SK-N-SH (cell line): ENCODE data around the gene APC. TPM values are rescaled to one million over a fixed set of nuclear protein-coding genes. Genes with fewer than 3 reads are reported as not detected.
A peak's percentile ranks its signal among the peaks of the same experiment; 100 is the strongest.

Experiments used
- CTCF ChIA-PET: fragments of 300-600, 350-600 bp; formaldehyde crosslinking; extraction: SDS; loops from one replicate; lab custom pipeline; 2021; lab: Yijun Ruan, JAX
- POLR2A ChIA-PET: fragments of 350-600 bp; sonication (Branson Sonifier 250); formaldehyde crosslinking; extraction: SDS; loops from one replicate; lab custom pipeline; 2020; ENCODE audit warnings: antibody characterized with exemption, inconsistent platforms; lab: Yijun Ruan, JAX
- DNase-seq: peaks from one replicate; pipeline ENCODE4 v3.0.0; 2012
- H2AFZ ChIP-seq: fragments of 200-600 bp; sonication (generic); 2 replicates; pipeline ENCODE4 v1.8.1; 2016; ENCODE audit warnings: antibody characterized with exemption, mild to moderate bottlenecking, low read depth
- H3F3A ChIP-seq: fragments of 200-600 bp; sonication (generic); replicated peaks from 2 replicates; pipeline ENCODE3; 2016; ENCODE audit warnings: antibody characterized with exemption, mild to moderate bottlenecking; ENCODE audit not compliant: insufficient read depth
- H3K27ac ChIP-seq, 2 experiments: fragments of 200-500 bp in 1 of 2; fragments of 200-600 bp in 1 of 2; sonication (Bioruptor generic) in 1 of 2; sonication (generic), shearing (Covaris generic) in 1 of 2; 2 replicates each; pipeline versions ENCODE4 v1.5.1 to v1.6.1; 2014 to 2016; ENCODE audit warnings: low read depth in 2 of 2, inconsistent platforms in 1 of 2, low read length in 1 of 2, mild to moderate bottlenecking in 1 of 2, mixed read lengths in 1 of 2
- H3K27me3 ChIP-seq: fragments of 200-600 bp; sonication (generic), shearing (Covaris generic); 2 replicates; pipeline ENCODE4 v1.6.1; 2016; ENCODE audit warnings: mixed run types; ENCODE audit not compliant: insufficient read depth
- H3K36me3 ChIP-seq, 2 experiments: fragments of 200-500 bp in 1 of 2; fragments of 200-600 bp in 1 of 2; sonication (Bioruptor generic) in 1 of 2; sonication (generic) in 1 of 2; replicated peaks in 1 of 2; 2 replicates each; pipeline versions ENCODE3 to v1.5.1; 2014 to 2016; ENCODE audit warnings: low read length in 1 of 2, mild to moderate bottlenecking in 1 of 2; ENCODE audit not compliant: insufficient read depth in 2 of 2, control insufficient read depth in 1 of 2
- H3K4me1 ChIP-seq, 2 experiments: fragments of 200-500 bp in 1 of 2; fragments of 200-600 bp in 1 of 2; sonication (Bioruptor generic) in 1 of 2; sonication (generic), shearing (Covaris generic) in 1 of 2; 2 replicates each; pipeline versions ENCODE4 v1.5.1 to v1.6.1; 2014 to 2016; ENCODE audit warnings: low read depth in 1 of 2, low read length in 1 of 2, mixed run types in 1 of 2; ENCODE audit not compliant: insufficient read depth in 2 of 2, control insufficient read depth in 1 of 2
- H3K4me2 ChIP-seq: fragments of 200-600 bp; sonication (generic), shearing (Covaris generic); 2 replicates; pipeline ENCODE4 v1.6.1; 2017; ENCODE audit warnings: mixed run types
- H3K4me3 ChIP-seq, 2 experiments: fragments of 200-500 bp in 1 of 2; fragments of 200-600 bp in 1 of 2; sonication (Bioruptor generic) in 1 of 2; sonication (generic), shearing (Covaris generic) in 1 of 2; 2 replicates each; pipeline versions ENCODE4 v1.5.1 to v1.8.1; 2014 to 2016; ENCODE audit warnings: low read depth in 2 of 2, inconsistent platforms in 1 of 2, low read length in 1 of 2, mild to moderate bottlenecking in 1 of 2, mixed read lengths in 1 of 2, moderate library complexity in 1 of 2
- H3K79me2 ChIP-seq: fragments of 200-600 bp; sonication (generic); 2 replicates; pipeline ENCODE4 v1.8.1; 2017; ENCODE audit warnings: mild to moderate bottlenecking; ENCODE audit not compliant: insufficient read depth
- H3K9ac ChIP-seq: fragments of 200-600 bp; sonication (generic); 2 replicates; pipeline ENCODE4 v1.6.1; 2017; ENCODE audit warnings: mixed run types
- H3K9me2 ChIP-seq: fragments of 200-600 bp; sonication (generic); 2 replicates; pipeline ENCODE4 v1.6.1; 2017; ENCODE audit warnings: mixed run types
- H3K9me3 ChIP-seq: fragments of 200-600 bp; sonication (generic); 2 replicates; pipeline ENCODE4 v1.6.1; 2017; ENCODE audit warnings: mixed run types, mild to moderate bottlenecking, moderate library complexity
- H4K20me1 ChIP-seq: fragments of 200-600 bp; sonication (generic); 2 replicates; pipeline ENCODE4 v1.6.1; 2017; ENCODE audit warnings: mild to moderate bottlenecking, mixed run types; ENCODE audit not compliant: insufficient read depth
- CHD2 ChIP-seq: fragments of 150-350 bp; IDR thresholded peaks from 2 replicates; pipeline ENCODE4 v1.6.1; 2018; ENCODE audit warnings: low read length; ENCODE audit not compliant: partially characterized antibody
- CTCF ChIP-seq: fragments of 200-600 bp; sonication (generic); IDR thresholded peaks from 2 replicates; pipeline ENCODE4 v1.6.1; 2017; ENCODE audit warnings: antibody characterized with exemption, mild to moderate bottlenecking, moderate library complexity
- EP300 ChIP-seq, 2 experiments: IDR thresholded peaks; 2 replicates each; pipeline versions ENCODE4 v1.4.0 to v1.6.1; 2012; ENCODE audit warnings: borderline replicate concordance in 1 of 2, low read depth in 1 of 2, low read length in 1 of 2
- GABPA ChIP-seq: IDR thresholded peaks from 2 replicates; pipeline ENCODE4 v1.4.0; 2012; ENCODE audit warnings: low read depth, mild to moderate bottlenecking
- JUND ChIP-seq: IDR thresholded peaks from 2 replicates; pipeline ENCODE4 v1.4.0; 2012
- MEF2A ChIP-seq: IDR thresholded peaks from 2 replicates; pipeline ENCODE4 v1.4.0; 2012; ENCODE audit warnings: low read depth, borderline replicate concordance
- NFIC ChIP-seq: IDR thresholded peaks from 2 replicates; pipeline ENCODE4 v1.4.0; 2012; ENCODE audit warnings: borderline replicate concordance
- NRF1 ChIP-seq: IDR thresholded peaks from 2 replicates; pipeline ENCODE4 v1.6.1; 2012; ENCODE audit warnings: low read depth, mild to moderate bottlenecking, low read length
- POLR2AphosphoS5 ChIP-seq: IDR thresholded peaks from 2 replicates; pipeline ENCODE4 v1.6.1; 2012; ENCODE audit warnings: low read depth, low read length
- YY1 ChIP-seq: IDR thresholded peaks from 2 replicates; pipeline ENCODE4 v1.4.0; 2012; ENCODE audit warnings: low read depth, mild to moderate bottlenecking
- ZBTB33 ChIP-seq: IDR thresholded peaks from 2 replicates; pipeline ENCODE4 v1.4.0; 2012; ENCODE audit warnings: low read depth, borderline replicate concordance
- WGBS: methylation state at CpG from one replicate; pipeline ENCODE4 v1.1.6; 2017; ENCODE audit warnings: low lambda C conversion rate; 5-methylcytosine and 5-hydroxymethylcytosine counted together
- polyA plus RNA-seq, 3 experiments: library from polyadenylated mRNA; depleted of rRNA; stranded (reverse); fragments of >200 nt; gene quantifications; 2 replicates each; pipeline ENCODE4 v1.2.3, GENCODE V29; 2012
- TF ChIP-seq, protein P1 (sequence below): IDR thresholded peaks from 2 replicates; pipeline ENCODE4 v1.4.0; 2012; ENCODE audit warnings: low read depth, borderline replicate concordance
- TF ChIP-seq, protein P2 (sequence below): IDR thresholded peaks from 2 replicates; pipeline ENCODE4 v1.4.0; 2012; ENCODE audit warnings: low read depth
- TF ChIP-seq, protein P3 (sequence below): IDR thresholded peaks from 2 replicates; pipeline ENCODE4; 2012

Gene APC
- polyA plus RNA-seq, 1 of the 3 experiments (the other 2 are of a cell fraction) = 5.1 TPM

DNA sequence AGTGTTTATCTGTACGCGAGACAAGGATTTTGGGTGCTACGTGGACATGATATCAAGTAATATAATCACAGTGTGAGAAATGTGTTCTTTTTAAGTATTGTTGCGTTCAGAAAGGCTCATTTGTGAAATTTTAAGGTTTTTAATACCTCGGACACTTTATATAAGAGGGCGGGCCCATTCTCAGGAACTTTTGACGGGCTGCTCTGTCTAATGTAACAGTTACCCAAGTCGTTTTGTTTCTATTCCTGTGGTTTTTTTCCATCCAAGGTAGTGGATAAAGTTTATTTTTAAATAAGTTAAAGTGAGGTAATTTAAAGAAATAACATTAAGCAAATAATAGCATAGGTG is 123.9 kb downstream of the APC start:
- Histone ChIP-seq H3K79me2 (peaks cover 56% of the 10 kb centered on the region), H3K4me2 (peak overlapping the region; percentile 82), H4K20me1 (peaks cover 17% of the 10 kb centered on the region)
- CTCF ChIA-PET = interaction anchor here (1.2 kb wide), 1 partner anchor 60 kb away, joined by 3 read pairs; the partner anchor contains the start of gene REEP5
- no peak for DNase-seq
- WGBS = 2% methylated on average over 8 of the region's 8 CpGs
- TF ChIP-seq POLR2AphosphoS5 (no peak), JUND (no peak), GABPA (no peak), ZBTB33 (no peak), NRF1 (no peak), EP300 (IDR thresholded peaks at IDR 0.05; ENCODE audit: borderline replicate concordance in 1 of 2, low read depth in 1 of 2, low read length in 1 of 2) (no peak), NFIC (no peak), CTCF (no peak), YY1 (no peak), MEF2A (no peak), CHD2 (no peak)
- TF ChIP-seq, protein P1, sequence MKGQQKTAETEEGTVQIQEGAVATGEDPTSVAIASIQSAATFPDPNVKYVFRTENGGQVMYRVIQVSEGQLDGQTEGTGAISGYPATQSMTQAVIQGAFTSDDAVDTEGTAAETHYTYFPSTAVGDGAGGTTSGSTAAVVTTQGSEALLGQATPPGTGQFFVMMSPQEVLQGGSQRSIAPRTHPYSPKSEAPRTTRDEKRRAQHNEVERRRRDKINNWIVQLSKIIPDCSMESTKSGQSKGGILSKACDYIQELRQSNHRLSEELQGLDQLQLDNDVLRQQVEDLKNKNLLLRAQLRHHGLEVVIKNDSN = no peak
- TF ChIP-seq, protein P2, sequence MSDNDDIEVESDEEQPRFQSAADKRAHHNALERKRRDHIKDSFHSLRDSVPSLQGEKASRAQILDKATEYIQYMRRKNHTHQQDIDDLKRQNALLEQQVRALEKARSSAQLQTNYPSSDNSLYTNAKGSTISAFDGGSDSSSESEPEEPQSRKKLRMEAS = no peak
- TF ChIP-seq, protein P3, sequence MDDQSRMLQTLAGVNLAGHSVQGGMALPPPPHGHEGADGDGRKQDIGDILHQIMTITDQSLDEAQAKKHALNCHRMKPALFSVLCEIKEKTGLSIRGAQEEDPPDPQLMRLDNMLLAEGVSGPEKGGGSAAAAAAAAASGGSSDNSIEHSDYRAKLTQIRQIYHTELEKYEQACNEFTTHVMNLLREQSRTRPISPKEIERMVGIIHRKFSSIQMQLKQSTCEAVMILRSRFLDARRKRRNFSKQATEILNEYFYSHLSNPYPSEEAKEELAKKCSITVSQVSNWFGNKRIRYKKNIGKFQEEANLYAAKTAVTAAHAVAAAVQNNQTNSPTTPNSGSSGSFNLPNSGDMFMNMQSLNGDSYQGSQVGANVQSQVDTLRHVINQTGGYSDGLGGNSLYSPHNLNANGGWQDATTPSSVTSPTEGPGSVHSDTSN = no peak
- TF ChIP-seq, all 33 proteins: peak for 0
- H3F3A ChIP-seq = peaks cover 3% of the 10 kb centered on the region
- peak overlapping the region; percentile 91 to 96 for H3K4me3 ChIP-seq
- H3K9me2 ChIP-seq = no peaks in the 10 kb centered on the region
- peak overlapping the region; percentile 86 to 88 for H3K27ac ChIP-seq
- no peaks in the 10 kb centered on the region for H3K9me3 ChIP-seq
- H3K27me3 ChIP-seq = no peaks in the 10 kb centered on the region
- H3K36me3 ChIP-seq = peaks cover 31 to 38% of the 10 kb centered on the region in 2 experiments
- peak overlapping the region; percentile 67 for H2AFZ ChIP-seq
- H3K4me1 ChIP-seq = peaks cover 18 to 22% of the 10 kb centered on the region in 2 experiments; a peak in 3 of 4 replicates
- POLR2A ChIA-PET = interaction anchor here (1.0 to 1.8 kb wide), 5 partner anchors 13 to 114 kb away, joined by 3 to 14 read pairs (median 4); partner anchors contain the start of genes DCP2 and REEP5
- peak overlapping the region; percentile 91 for H3K9ac ChIP-seq
